Tongue (tissue), 2 donors: ENCODE data around the gene HECA. TPM values are rescaled to one million over a fixed set of nuclear protein-coding genes. Genes with fewer than 3 reads are reported as not detected.

Experiments
- DNase-seq: peaks from one replicate; pipeline ENCODE4 v3.0.0-alpha.2; 2015
- total RNA-seq: library from RNA; depleted of rRNA; stranded (reverse); fragments of >200 nt; gene quantifications from one replicate; pipeline ENCODE4 v1.2.3, GENCODE V29; 2014

HECA gene
- total RNA-seq, 1 donor from 2014 or later = 34.2 TPM

DNA sequence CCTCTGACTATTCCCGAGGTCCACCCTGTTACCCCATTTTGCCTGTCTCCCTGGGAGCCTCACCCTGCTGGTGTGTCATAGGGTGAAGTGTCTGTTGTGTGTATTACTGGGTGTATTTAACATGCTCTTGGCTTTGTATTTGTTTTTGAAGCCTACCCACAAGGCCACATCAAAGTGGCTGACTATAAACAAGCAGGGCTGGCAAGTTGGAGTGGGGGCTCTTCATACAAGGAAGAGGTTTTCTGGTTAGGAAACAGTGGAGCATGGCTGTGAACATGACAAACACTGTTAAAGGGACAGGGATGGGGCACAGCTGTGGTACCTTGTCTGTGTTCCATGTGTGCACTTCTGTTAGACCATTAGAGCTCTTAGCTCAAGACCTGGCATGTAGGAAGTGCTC is 26.3 kb downstream of the HECA start:
- DNase-seq = no peak

DNA sequence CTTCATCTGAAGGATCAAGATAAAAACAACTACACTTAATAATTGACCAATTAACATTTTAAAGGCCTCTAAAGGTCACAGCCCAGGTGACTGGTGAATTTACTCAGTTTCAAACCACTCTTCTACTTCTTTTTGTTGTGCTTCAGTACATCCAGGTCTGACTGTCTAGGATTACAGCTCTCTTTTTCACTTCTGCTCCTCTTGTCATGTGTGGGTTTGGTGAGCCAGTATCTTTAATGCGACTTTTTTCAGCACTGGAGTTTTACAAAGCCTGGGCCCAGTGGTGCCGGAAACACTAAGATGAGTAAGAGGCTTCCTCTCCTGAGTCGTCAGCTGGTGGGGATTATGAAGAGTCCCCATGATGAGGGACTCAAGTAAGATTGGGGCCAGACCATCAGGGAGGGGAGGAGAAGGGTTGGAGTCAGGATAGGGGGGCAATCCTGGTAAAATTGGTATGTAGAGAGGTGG is 27.0 kb downstream of the HECA start:
- no peak for DNase-seq

DNA sequence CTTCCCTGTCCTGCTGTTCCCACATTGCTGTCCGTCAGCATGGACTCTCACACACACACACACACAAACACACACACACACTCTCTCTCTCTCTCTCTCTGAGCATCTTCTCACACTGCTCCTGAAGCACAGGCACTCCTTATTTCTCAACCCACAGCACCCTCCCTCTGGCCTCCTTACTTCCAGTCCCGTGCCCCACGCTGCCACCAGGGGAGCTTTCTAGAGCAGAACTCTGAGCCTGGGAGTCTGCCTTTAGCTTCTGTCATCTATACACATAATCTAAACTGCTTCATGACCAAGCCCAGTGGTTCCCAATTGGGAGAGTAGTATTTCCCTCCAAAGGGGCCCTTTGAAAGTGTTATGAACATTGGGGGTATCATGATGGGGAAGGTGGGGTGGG is 29.1 kb downstream of the HECA start:
- DNase-seq = no peak

DNA sequence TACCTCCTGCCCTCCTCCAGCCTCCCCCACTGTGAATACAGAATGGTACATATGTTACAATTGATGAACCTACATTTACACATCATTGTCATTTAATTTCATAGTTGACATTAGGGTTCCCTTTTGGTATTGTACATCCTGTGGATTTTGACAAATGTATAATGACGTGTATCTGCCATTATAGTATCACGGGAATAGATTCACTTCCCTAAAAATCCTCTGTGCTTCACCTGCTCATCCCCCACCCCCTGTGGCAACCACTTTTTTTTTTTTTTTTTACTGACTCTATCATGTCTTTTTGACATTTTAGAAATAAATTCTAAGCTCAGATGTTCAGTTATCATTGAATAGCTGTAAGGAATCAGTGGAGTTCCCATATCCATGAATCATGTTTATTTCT is 30.4 kb downstream of the HECA start:
- DNase-seq = no peak

DNA sequence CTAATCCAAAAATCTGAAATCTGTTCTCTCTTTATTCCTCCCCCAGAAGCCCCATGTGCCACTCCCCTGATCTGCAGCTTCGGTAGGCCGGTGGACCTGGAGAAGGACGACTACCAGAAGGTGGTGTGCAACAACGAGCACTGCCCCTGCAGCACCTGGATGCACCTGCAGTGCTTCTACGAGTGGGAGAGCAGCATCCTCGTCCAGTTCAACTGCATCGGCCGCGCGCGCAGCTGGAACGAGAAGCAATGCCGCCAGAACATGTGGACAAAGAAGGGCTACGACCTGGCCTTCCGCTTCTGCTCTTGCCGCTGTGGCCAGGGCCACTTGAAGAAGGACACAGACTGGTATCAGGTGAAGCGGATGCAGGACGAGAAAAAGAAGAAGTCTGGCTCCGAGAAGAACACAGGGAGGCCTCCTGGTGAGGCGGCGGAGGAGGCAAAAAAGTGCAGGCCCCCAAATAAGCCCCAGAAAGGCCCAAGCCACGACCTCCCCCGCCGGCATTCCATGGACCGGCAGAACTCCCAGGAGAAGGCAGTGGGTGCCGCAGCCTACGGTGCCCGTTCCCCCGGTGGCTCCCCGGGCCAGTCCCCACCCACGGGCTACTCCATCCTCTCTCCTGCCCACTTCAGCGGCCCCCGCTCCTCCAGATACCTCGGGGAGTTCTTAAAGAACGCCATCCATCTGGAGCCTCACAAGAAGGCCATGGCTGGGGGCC is 31.5 kb downstream of the HECA start:
- no peak for DNase-seq

DNA sequence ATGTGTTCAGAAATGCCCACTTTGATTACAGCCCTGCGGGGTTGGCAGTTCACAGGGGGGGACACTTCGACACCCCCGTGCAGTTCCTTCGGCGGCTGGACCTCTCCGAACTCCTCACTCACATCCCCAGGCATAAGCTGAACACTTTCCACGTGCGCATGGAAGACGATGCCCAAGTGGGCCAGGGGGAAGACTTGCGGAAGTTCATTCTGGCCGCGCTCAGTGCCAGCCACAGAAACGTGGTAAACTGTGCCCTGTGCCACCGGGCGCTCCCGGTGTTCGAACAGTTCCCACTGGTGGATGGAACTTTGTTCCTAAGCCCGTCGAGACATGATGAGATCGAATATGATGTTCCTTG is 32.1 kb downstream of the HECA start:
- no peak for DNase-seq

DNA sequence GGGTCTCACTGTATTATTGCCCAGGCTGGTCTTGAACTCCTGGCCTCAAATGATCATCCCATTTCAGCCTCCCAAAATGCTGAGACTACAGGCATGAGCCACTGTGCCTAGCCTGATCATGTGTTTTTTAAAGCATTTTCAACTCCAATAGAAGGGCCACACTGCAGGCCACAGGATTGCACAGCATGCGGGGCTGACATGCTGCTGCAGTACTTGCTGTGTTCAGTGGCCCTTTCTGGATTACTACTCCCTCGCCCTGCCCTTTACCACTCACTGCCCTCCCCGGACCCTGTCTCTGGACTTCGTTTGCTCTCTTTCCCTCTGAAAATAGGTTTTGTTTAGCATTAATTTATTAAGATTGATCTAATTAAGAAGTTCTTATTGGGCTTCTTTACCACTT is 37.3 kb downstream of the HECA start:
- DNase-seq = no peak

DNA sequence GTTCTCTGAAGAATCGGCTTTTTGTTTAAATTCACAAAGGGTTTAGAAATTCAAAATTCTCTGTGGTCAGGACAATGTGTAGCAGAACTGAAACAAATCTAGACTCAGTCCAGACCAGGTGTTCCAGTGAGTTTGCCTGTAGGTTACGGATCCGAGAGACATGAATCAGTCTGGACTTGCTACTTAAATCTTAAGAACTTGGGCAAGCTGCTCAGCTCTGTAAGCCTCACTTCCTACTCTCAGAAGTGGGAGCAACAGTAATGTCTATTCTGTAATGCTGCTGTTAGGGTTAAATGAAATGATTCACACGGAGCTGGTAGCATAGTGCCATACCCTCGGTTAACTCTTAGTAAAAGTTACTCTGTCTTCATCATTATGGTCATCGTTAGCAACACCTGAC is 37.7 kb downstream of the HECA start:
- DNase-seq = no peak

DNA sequence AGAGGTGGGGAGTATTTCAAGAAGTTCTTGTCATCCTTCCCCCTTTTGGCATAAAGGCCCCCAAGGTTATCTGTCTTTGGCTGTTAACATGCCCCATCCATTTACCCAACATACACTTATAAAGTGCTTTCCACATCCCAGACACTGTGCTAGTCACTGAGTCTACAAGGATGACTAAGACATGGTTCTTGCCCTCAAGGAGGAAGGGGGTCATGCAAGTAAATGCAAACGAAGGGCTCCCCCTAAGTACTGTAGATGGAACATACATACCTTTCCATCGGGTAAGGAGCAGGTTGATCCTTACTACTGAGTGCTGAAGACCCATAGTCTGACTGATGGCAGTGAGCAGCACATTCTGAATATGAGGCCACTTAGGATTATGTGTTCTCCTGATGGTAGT is 38.3 kb downstream of the HECA start:
- DNase-seq = no peak

DNA sequence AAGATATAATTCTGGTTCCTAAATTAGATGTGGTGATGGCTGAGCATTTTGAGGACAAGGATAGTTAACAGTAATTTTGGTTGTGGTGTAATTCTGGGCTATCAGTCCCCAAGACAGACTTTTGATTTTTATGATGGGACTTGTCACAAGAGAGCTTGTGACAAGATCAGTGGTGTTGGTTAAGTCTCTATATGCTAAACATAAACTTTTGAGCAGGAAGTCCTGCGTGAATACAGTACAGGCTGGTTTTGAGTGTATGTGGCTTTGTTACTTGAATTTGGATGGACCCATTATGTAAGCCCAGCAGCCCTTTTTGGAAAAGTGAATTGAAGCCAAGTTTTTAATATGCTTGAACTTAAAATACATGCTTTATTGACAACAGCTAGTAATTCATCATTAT is 38.9 kb downstream of the HECA start:
- no peak for DNase-seq

DNA sequence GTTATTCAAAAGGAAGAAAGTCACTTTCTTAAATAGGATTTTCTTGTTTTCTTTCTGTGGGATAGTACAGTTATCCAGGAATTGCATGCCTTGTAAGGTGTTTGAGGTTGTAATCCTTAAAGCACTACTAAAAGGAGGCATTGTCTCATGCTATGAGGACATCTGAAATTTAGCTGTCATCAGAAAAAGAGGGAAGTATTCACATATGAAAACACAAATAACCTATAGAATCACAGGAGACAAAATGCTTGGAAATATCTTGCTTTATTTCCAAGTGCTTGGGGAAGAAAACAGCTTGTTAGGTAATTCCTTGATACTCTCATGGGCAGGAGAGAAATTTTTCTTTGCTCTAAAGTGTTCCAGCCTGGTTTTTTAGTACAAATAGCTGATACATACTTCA is 40.1 kb downstream of the HECA start:
- no peak for DNase-seq

DNA sequence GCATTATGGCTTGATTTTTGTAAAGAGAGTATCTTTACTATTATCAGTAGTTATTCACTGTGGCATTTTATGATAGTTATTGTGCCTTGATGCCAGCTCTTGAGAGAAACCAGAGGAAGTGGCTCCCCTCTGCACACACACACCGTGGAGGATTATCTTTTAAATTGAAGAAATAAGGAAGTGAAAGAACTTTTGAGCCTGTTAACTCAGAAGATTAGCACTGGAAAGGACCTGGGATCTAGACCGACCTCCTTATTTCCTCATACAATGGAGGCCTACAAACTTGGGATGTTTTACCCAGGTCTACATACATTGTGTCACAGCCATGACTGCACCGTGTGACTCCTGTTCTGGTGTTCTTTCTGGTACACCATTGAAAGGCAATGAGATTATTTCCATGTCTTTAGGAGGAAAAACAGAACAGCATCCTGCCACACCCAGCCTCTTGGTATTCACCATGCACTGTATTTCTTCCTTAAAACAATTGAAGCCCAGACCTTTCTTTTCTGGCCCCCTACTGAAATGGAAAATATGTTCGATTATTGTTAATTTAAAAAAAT is 40.6 kb downstream of the HECA start:
- no peak for DNase-seq

DNA sequence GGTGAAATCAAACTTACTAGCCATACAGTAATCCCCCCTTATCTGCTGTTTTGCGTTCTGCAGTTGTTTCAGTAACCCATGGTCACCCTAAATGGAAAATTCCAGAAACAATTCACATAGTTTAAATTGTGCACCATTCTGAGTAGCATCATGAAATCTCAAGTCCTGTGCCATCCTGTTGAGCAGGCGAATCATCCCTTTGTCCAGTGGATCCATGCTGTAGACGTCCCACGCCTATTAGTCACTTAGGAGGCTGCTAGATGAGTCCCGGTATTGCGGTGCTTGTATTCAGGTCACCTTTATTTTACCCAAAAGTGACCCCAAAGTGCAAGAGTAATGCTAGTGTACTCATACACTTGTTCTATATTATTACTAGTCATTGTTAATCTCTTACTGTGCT is 46.4 kb downstream of the HECA start:
- DNase-seq = no peak

DNA sequence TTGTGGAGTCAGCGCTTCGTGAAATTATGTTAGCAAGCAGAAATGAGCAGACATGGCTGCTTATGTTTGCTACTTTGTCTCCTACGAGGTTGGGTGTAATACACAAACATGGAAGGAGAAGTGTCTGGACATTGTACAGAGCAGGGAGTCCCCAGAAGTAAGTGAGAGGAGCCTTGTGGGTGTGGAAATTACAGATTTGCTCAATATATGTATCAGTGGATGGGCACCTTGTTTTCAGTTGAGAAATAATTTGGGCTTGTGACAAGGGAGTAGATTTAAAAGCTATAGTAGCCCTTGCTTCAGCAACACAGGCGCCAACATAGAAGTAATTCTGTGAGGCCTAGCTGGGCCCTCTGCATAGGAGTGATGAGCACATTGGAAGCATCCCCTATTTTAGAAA is 49.2 kb downstream of the HECA start:
- no peak for DNase-seq

DNA sequence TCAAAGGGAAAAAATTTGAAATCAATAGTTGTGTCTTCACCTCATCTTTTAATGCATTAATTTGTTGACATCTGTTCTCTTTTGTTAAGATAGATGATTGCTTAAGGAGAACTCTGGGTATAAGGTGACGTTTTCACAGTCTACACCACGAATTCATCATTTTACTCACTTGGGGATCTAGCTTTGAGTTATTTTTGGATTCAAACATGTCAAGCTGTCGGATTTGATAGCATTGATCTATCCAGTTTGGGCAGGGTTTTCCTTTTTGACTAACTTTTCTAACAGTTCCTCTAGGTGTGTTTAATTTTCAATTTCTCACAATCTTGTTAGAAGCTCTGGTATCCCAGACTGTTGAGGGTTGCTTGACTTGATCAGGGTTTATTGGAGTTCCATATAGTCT is 49.6 kb downstream of the HECA start:
- DNase-seq = no peak

DNA sequence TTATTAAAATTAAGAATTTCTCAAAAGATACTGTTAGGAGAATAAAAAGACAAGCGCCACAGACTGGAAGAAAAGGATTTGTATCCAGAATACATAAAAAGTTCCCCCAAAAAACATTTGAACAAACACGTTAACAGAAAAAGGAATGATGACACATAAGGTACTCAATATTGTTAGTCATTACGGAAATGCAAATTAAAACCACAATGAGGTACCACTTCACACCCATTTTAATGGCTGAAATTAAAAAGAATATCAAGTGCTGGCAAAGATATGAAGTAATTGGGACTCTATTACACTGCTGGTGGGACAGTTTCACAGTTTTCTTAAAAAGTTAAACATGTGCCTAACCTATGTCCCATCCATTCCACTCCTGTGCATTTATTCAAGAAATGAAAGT is 51.4 kb downstream of the HECA start:
- DNase-seq = no peak

DNA sequence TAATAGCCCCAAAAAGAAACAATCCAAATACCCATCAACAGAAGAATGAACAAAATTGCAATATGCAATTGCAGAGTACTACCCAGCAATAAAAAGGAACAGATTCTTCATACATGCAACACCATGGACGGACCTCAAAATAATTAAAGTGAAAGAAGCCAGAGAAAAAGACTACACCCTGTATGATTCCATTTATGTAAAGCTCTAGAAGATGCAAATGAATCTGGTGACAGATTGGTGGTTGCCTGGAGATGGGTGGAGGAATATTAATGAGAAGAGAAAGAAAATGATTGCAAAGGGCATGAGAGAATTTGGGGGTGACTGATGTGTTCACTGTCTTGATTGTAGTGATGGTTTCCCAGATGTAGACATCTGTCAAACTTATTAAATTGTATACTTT is 51.8 kb downstream of the HECA start:
- no peak for DNase-seq

DNA sequence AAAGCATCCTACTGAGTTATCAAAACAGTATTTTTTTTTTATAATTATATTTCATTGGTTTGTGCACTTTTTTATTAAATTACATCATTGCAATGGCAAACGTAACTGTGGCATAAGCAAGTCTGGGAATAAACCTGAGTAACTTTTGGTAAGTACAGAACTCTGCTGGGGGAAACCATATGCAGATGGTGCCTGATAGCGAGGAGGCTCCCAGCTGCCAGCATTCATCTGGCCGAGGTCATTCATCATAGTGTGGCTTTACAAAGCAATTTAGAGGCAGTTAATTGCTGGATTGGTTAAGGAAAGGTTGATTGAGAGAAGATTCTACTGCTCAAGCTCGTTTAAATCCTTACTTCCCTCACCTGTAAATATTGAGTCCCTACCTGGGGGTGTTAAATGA is 52.6 kb downstream of the HECA start:
- DNase-seq = no peak

DNA sequence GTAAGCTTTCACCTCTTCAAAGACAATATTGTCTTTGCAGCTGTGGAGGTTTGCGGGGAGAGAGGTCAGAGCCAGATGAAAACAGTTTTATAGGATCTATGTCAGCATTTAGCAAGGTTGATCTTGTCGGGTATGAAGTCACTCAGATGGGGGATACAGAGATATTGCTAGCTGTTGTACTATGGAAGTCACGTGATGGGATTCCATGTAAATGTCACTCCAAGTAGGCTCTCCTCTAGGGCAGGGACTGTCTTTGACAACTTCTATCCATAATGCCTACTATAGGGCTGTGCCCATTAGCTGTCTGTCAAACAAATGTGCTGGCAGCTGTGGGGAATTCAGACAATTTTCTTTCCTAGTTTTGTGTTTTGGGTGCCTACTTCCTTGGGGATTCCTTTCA is 54.8 kb downstream of the HECA start:
- no peak for DNase-seq

DNA sequence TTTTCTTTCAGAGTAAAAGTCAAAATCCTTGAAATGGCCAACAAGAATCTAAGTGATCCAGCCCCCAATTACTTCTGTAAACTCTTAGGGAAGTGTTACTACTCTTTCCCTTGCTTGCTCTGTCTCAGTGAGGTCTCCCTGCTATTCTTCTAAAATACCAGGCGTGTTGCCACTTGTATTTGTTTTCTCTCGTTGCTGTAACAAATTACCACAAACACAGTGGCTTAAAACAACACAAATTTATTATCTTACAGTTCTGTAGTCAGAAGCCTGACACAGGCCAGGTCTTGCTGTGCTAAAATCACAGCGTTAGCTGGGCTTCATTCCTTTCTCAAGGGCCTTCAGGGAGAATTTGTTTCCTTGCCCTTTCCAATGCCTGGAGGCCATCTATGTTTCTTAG is 59.9 kb downstream of the HECA start:
- DNase-seq = peak; percentile 4

DNA sequence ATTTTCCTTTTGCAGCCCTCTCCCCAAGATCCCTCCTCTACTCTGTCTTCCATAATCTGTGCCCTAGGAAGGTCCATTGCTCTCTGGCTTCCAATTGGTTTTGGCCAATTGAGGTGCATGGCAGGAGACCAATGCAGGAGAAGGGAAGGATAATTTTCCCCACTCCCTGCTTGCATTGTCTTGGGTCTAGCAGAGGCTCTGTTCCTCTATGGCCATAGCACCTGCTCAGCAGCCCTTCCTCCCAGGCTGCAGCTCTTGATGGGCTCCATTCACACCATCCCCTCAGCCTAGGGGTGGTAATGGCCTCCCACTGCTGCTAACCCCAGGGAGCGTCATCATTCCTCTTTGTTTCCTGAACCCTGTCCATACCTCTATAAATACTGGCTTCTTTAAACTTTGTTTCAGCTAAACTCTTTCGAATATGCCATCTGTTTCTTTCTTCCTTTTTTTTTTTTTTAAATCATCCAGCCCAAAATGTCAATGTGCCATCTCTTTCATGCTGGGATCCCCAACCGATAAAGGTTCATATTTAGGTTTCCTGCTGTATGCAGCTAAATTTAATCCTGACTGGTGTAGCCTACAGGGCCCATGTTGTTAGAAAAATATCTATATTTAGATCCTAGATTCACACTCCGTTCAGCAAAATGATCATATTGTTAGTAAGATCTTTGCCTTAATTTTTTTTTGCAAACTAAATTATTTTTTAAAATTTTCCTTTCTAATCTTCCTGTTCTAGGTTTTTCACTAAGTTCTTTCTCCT is 63.8 kb downstream of the HECA start:
- no peak for DNase-seq

DNA sequence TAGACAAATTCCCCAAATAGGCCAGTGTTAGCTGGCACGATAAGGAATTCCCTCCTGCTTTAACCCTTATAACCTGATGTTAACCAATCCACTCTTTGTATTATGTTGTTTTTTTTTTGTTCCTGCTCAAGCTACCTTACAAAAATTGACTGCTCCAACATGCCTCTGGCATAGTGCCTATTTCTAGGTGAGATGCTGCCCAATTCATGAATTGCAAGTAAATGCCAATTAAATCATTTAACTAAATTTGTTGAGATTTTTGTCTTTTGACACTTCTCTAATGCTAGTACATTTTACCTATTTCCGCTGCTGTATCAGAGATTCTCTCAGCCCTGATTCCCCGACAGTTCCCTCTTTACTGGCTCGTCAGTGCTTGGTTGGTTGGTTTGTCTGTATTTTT is 66.5 kb downstream of the HECA start:
- no peak for DNase-seq

DNA sequence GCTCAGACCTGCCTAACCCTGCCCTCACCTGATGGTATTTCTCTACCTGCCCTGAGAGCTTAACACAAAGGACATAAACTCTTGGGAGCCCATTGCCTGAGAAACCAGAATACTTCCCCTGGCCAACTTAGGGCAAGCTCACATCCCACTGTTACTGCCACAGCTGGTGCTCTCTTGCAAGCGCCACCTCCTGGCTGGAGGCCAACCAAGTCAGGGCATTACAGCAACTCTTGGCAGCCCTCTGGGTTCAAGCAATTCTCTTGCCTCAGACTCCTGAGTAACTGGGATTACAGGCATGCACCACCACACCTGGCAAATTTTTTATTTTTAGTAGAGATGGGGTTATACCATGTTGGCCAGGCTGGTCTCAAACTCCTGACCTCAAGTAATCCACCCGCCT is 70.1 kb downstream of the HECA start:
- no peak for DNase-seq

DNA sequence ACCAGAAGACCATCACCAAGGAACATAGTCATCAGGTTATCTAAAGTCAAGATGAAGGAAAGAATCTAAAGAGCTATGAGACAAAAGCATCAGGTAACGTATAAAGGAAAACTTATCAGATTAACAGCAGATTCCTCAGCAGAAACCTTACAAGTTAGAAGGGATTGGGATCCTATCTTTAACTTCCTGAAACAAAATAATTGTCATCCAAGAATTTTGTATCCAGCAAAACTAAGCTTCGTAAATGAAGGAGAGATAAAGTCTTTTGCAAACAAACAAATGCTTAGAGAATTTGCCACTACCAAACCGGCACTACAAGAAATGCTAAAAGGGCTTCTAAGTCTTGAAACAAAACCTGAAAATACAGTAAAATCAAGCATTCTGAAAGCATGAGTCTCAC is 71.0 kb downstream of the HECA start:
- DNase-seq = no peak
